GM21390 (cell line): ENCODE data around the gene CCDC197.
A peak's percentile ranks its signal among the peaks of the same experiment; 100 is the strongest.

ENCODE experiments used
- ATAC-seq: cut with Tn5 transposase; IDR thresholded peaks from one replicate; pipeline ENCODE4 v1.9.1; 2021; ENCODE audit not compliant: unreplicated experiment

Gene CCDC197

GRCh38 chr14:93977171-93977570, 19.9 kb upstream of the CCDC197 start:
- ATAC-seq, result no peak

- ATAC-seq, result peak; percentile 38
Observed at GRCh38 chr14:93977790-93978581, 19.1 kb upstream of the CCDC197 start.

DNA sequence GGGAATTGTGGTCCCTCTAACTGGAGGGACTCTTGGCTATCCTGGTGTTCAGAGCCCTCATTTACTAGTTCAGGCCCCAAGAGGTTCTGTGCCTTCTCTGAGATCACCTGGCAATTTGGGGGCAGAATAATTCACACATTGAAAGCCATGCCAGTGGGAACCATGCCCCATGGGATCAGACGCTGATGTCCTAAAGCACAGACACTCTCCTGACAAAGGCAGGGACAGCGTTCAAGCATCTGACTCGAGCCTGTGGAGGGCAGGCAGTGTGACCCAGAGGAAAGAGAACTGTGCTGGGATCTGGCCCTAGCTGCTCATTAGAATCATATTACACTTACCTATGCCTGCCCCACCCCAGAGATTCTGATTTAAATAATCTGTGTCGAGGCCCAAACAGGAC, 18.4 kb upstream of the CCDC197 start:
- ATAC-seq, result no peak

GRCh38 chr14:93980456-93981201, 16.5 kb upstream of the CCDC197 start:
- no peak for ATAC-seq

- no peak for ATAC-seq
Observed at GRCh38 chr14:93981316-93982229, 15.5 kb upstream of the CCDC197 start.

GRCh38 chr14:93982230-93983007, 14.7 kb upstream of the CCDC197 start:
- no peak for ATAC-seq

- no peak for ATAC-seq
Observed at GRCh38 chr14:93984070-93984469, 13.0 kb upstream of the CCDC197 start.

GRCh38 chr14:93984987-93985410, 12.1 kb upstream of the CCDC197 start:
- no peak for ATAC-seq

- no peak for ATAC-seq
Observed at GRCh38 chr14:93986955-93987354, 10.1 kb upstream of the CCDC197 start.

DNA sequence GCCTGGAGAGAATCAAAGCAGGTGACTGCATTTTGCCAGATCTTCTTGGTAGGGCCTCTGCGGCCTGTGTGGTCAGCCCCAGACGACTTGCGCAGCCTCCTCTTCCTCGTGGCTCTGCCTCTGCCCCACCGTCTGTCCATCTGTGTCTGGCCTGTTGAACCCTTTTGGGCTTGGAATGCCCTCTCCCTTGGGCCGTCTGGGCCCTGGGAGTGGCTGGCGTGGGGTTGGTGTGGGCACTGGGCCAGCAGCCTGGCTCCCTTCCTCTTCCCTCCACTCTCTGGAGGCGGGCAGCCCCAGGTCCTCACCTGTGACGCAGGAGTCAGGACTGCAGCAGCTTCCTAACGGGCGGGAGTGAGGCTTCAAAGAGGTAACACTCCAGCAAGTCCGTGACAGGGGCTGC, 9.7 kb upstream of the CCDC197 start:
- no peak for ATAC-seq

GRCh38 chr14:93987815-93988476, 9.2 kb upstream of the CCDC197 start:
- no peak for ATAC-seq

DNA sequence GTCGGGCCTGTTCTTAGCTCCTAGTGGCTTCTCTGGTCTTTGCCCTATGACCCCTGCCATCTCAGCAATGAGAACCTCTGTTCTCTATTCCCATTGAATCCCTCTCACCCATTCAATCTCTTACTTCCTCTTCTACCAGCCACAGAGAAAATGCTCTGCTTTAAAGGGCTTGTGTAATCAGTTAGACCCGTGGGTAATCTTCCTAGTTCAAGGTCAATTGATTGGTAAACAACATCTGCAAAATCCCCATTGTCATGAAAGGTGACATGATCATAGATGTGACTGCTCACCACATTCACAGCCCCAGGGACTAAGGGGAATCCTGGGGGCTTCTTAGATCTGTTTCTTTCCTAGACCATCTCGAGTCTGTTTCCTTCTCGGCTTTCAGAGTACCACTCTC, 7.2 kb upstream of the CCDC197 start:
- peak; percentile 49 for ATAC-seq

GRCh38 chr14:93991212-93991611, 5.9 kb upstream of the CCDC197 start:
- no peak for ATAC-seq

DNA sequence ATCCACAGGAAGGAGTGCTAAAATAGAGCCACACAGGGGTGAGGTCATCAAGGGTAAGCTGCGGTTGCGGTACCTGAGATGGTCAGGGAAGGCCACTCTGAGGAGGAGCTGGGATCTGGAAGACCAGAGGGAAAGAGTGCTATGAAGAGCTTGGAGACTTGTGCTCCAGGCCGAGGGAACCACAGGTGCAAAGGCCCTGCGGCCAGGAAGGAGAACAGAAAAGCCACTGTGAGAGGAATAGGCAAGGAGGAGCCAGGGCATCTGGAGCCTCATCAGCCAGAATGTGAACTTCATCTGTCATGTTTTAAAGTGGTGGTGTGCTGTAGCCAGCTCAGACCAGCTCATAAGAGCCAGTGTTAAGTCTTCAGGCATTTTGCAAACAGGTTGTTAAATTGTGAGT, 5.5 kb upstream of the CCDC197 start:
- ATAC-seq, result no peak

- no peak for ATAC-seq
Observed at GRCh38 chr14:93993382-93993781, 3.7 kb upstream of the CCDC197 start.

- ATAC-seq, result no peak
Observed at GRCh38 chr14:93994919-93995682, 2.0 kb upstream of the CCDC197 start.

DNA sequence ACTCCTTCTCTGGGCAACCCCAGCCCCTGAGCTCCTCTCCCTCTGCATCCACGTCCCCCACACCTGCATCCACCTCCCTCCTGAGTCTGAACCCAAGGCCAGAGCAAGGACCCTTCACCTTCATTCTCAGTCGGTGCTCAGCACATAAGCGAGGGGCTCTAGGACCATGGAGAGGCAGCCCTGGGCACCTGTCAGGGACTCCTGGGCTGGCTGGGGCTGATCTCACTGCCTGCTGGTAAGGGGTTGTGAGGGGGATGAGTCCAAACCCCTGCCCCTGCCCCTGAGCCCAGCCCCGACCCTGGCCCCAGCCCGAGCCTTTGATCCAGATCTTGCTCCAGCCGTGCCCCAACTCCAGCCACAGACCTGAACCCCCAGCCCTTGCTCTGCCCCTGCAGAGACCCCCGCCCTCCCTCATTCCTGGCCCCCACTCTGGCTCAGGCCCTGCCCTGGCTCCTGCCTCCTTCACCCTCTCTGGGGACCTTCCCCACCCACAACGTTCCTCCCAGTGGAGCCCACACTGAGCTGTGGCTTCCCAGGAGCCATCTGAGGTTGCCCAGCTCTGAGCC, 888 bp upstream of the CCDC197 start:
- no peak for ATAC-seq

- ATAC-seq, result no peak
Observed at GRCh38 chr14:93997916-93998870, 1.1 kb downstream of the CCDC197 start.
